K562 (cell line): ENCODE data around the gene MYH7. TPM values are rescaled to one million over a fixed set of nuclear protein-coding genes. Genes with fewer than 3 reads are reported as not detected.
A peak's percentile ranks its signal among the peaks of the same experiment; 100 is the strongest.

Experiments used
- ARID1B ChIP-seq: fragments of 450-650 bp; IDR thresholded peaks from 2 replicates; pipeline ENCODE4 v1.6.1; 2016; ENCODE audit warnings: antibody characterized with exemption, mild to moderate bottlenecking, inconsistent platforms
- DACH1 ChIP-seq: fragments of 450-650 bp; IDR thresholded peaks from 2 replicates; pipeline ENCODE4 v1.6.1; 2018; ENCODE audit not compliant: partially characterized antibody
- DPF2 ChIP-seq: fragments of 450-650 bp; IDR thresholded peaks from 2 replicates; pipeline ENCODE4 v1.6.1; 2016
- ELF4 ChIP-seq: fragments of 450-650 bp; formaldehyde crosslinking; IDR thresholded peaks from 2 replicates; pipeline ENCODE4 v1.4.0; 2022; ENCODE audit warnings: missing genetic modification characterization
- ETV5 ChIP-seq: sonication (generic); formaldehyde crosslinking; IDR thresholded peaks from 2 replicates; pipeline ENCODE4 v1.4.0; 2020; ENCODE audit warnings: low read depth, mild to moderate bottlenecking, missing genetic modification reagents
- FOXA3 ChIP-seq, 2 experiments: fragments of 450-650 bp in 1 of 2; sonication (generic) in 1 of 2; formaldehyde crosslinking; IDR thresholded peaks in 1 of 2; conservative IDR thresholded peaks in 1 of 2; 2 replicates each; pipeline versions ENCODE4 v1.4.0 to v1.8.0; 2020 to 2022; ENCODE audit warnings: mild to moderate bottlenecking in 2 of 2, missing genetic modification reagents in 1 of 2
- GABPB2 ChIP-seq: fragments of 250-450 bp; sonication (Bioruptor Pico); conservative IDR thresholded peaks from 2 replicates; pipeline ENCODE4 v1.5.1; 2021; ENCODE audit warnings: mild to moderate bottlenecking
- GATA2 ChIP-seq: sonication (generic); formaldehyde crosslinking; IDR thresholded peaks from 2 replicates; pipeline ENCODE4 v1.4.0; 2020; ENCODE audit warnings: mild to moderate bottlenecking, missing genetic modification reagents
- LEF1 ChIP-seq: fragments of 450-650 bp; IDR thresholded peaks from 2 replicates; pipeline ENCODE4 v1.6.1; 2016; ENCODE audit warnings: mild to moderate bottlenecking
- MCM2 ChIP-seq: fragments of 450-650 bp; IDR thresholded peaks from 2 replicates; pipeline ENCODE4 v1.6.1; 2017; ENCODE audit warnings: low read depth, mild to moderate bottlenecking
- MNT ChIP-seq, 2 experiments: fragments of 450-650 bp; conservative IDR thresholded peaks; 2 replicates each; pipeline ENCODE4 v1.6.1; 2017; ENCODE audit warnings: mild to moderate bottlenecking in 2 of 2, moderate library complexity in 2 of 2
- NCOA1 ChIP-seq: fragments of 450-650 bp; IDR thresholded peaks from 2 replicates; pipeline ENCODE4 v1.6.1; 2016; ENCODE audit warnings: low read depth
- NRF1 ChIP-seq, 2 experiments: fragments of 450-650 bp; IDR thresholded peaks in 1 of 2; conservative IDR thresholded peaks in 1 of 2; 2 replicates each; pipeline ENCODE4 v1.6.1; 2014; ENCODE audit warnings: mild to moderate bottlenecking in 2 of 2
- PHB2 ChIP-seq: fragments of 450-650 bp; IDR thresholded peaks from 2 replicates; pipeline ENCODE4 v1.6.1; 2017; ENCODE audit warnings: low read depth
- POLR2AphosphoS5 ChIP-seq: IDR thresholded peaks from 2 replicates; pipeline ENCODE4 v1.6.1; 2011; ENCODE audit warnings: mild to moderate bottlenecking, low read depth, low read length, moderate library complexity; ENCODE audit not compliant: control insufficient read depth, insufficient read depth
- RUNX1 ChIP-seq: sonication (generic); IDR thresholded peaks from 2 replicates; pipeline ENCODE4 v1.6.1; 2016; ENCODE audit warnings: antibody characterized with exemption, low read depth
- SMARCA4 ChIP-seq: fragments of 450-650 bp; IDR thresholded peaks from 2 replicates; pipeline ENCODE4 v1.6.1; 2016
- SMARCE1 ChIP-seq: fragments of 450-650 bp; IDR thresholded peaks from 2 replicates; pipeline ENCODE4 v1.7.1; 2016; ENCODE audit warnings: mild to moderate bottlenecking
- SPI1 ChIP-seq: IDR thresholded peaks from 2 replicates; pipeline ENCODE4 v1.6.1; 2011; ENCODE audit warnings: low read depth, low read length, control low read depth, borderline replicate concordance
- SREBF2 ChIP-seq: sonication (generic); formaldehyde crosslinking; IDR thresholded peaks from 2 replicates; pipeline ENCODE4 v1.4.0; 2020; ENCODE audit warnings: mild to moderate bottlenecking, missing genetic modification reagents
- STAT5A ChIP-seq: IDR thresholded peaks from 2 replicates; pipeline ENCODE4 v1.6.1; 2012; ENCODE audit warnings: low read length, inconsistent platforms, borderline replicate concordance
- TEAD4 ChIP-seq, 2 experiments: sonication (generic) in 1 of 2; formaldehyde crosslinking in 1 of 2; IDR thresholded peaks; 2 replicates each; pipeline versions ENCODE4 v1.6.1 to v1.8.0; 2012 to 2022; ENCODE audit warnings: borderline replicate concordance in 1 of 2, inconsistent platforms in 1 of 2, low read length in 1 of 2, mild to moderate bottlenecking in 1 of 2, missing genetic modification reagents in 1 of 2
- TRIM24 ChIP-seq, 2 experiments: fragments of 450-650 bp; IDR thresholded peaks; 2 replicates each; pipeline ENCODE4 v1.6.1; 2016
- polyA plus RNA-seq, 8 experiments: library from polyadenylated mRNA; depleted of rRNA in 4 of 8; stranded (reverse) in 5 of 8; unstranded in 3 of 8; fragments of >200 nt; fragmentation: Nextera tagmentation in 2 of 8; fragmentation: Illumina TruSeq in 1 of 8; extraction: Ambion mirVana in 2 of 8; extraction: Trizol in 1 of 8; gene quantifications; 2 replicates each; pipeline versions ENCODE4 v1.2.1 to v1.2.3, GENCODE V29; 2011 to 2014; ENCODE audit warnings: inconsistent platforms in 1 of 8, missing spikeins in 1 of 8
- total RNA-seq, 7 experiments: library from RNA; depleted of rRNA in 6 of 7; stranded (reverse); fragments of >200 nt in 6 of 7; fragmentation: Illumina TruSeq in 2 of 7; extraction: Trizol in 2 of 7; gene quantifications; 2 replicates each; pipeline versions ENCODE4 v1.2.1 to v1.2.3, GENCODE V29; 2011 to 2021; ENCODE audit warnings: low replicate concordance in 1 of 7
- TF ChIP-seq, protein P1 (sequence below): IDR thresholded peaks from 2 replicates; pipeline ENCODE4 v1.6.1; 2012; ENCODE audit warnings: low read depth, low read length, improper control_type of control experiment, borderline replicate concordance
- TF ChIP-seq, protein P2 (sequence below): sonication (generic); IDR thresholded peaks from 2 replicates; pipeline ENCODE4 v1.6.1; 2016
- TF ChIP-seq, protein P3 (sequence below): fragments of 450-650 bp; IDR thresholded peaks from 2 replicates; pipeline ENCODE4 v1.6.1; 2016

Gene MYH7
- total and polyA plus RNA-seq, 9 of the 15 experiments (the other 6 are each of a cell fraction or from before 2014, with no cell fraction given) = not detected

- TF ChIP-seq NRF1 (conservative IDR thresholded peaks at IDR 0.05 in 1 of 2, IDR thresholded peaks at IDR 0.05 in 1 of 2) (peak; percentile 35 to 49; a peak in 3 of 4 replicates), GABPB2 (no peak), ELF4 (CRISPR knock-in tag) (0 out of 2 replicates have a peak, but pooled peaks have one; percentile 8), SPI1 (peak; percentile 64), FOXA3 (CRISPR knock-in tag; conservative IDR thresholded peaks at IDR 0.05 in 1 of 2, IDR thresholded peaks at IDR 0.05 in 1 of 2) (peak in 1 of 2 experiments; percentile 37; a peak in 1 of 4 replicates), SMARCA4 (peak; percentile 90), SMARCE1 (peak; percentile 59; the same call in 1 of the 2 replicates), STAT5A (peak; percentile 59), POLR2AphosphoS5 (peak; percentile 70), ARID1B (peak; percentile 95), SREBF2 (CRISPR knock-in tag) (no peak), DPF2 (peak; percentile 90), ETV5 (0 out of 2 replicates have a peak, but pooled peaks have one; percentile 64), NCOA1 (peak; percentile 50; the same call in 1 of the 2 replicates), PHB2 (peak; percentile 59; the same call in 1 of the 2 replicates), MCM2 (no peak), MNT (conservative IDR thresholded peaks at IDR 0.05) (0 out of 4 replicates have a peak, but pooled peaks of 1 of the 2 experiments have one; percentile 54), RUNX1 (no peak), TRIM24 (IDR thresholded peaks at IDR 0.05) (peak; percentile 61 to 62; a peak in 3 of 4 replicates), GATA2 (peak; percentile 34; the same call in 1 of the 2 replicates), DACH1 (peak; percentile 73), TEAD4 (IDR thresholded peaks at IDR 0.05; ENCODE audit: low read length) (peak; percentile 88), TEAD4 (CRISPR knock-in tag; IDR thresholded peaks at IDR 0.05; ENCODE audit: borderline replicate concordance) (no peak), LEF1 (peak; percentile 84)
- TF ChIP-seq, protein P1, sequence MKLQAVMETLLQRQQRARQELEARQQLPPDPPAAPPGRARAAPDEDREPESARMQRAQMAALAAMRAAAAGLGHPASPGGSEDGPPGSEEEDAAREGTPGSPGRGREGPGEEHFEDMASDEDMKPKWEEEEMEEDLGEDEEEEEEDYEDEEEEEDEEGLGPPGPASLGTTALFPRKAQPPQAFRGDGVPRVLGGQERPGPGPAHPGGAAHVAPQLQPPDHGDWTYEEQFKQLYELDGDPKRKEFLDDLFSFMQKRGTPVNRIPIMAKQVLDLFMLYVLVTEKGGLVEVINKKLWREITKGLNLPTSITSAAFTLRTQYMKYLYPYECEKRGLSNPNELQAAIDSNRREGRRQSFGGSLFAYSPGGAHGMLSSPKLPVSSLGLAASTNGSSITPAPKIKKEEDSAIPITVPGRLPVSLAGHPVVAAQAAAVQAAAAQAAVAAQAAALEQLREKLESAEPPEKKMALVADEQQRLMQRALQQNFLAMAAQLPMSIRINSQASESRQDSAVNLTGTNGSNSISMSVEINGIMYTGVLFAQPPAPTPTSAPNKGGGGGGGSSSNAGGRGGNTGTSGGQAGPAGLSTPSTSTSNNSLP = peak; percentile 41; the same call in 1 of the 2 replicates
- TF ChIP-seq, protein P2, sequence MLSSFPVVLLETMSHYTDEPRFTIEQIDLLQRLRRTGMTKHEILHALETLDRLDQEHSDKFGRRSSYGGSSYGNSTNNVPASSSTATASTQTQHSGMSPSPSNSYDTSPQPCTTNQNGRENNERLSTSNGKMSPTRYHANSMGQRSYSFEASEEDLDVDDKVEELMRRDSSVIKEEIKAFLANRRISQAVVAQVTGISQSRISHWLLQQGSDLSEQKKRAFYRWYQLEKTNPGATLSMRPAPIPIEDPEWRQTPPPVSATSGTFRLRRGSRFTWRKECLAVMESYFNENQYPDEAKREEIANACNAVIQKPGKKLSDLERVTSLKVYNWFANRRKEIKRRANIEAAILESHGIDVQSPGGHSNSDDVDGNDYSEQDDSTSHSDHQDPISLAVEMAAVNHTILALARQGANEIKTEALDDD = peak; percentile 100
- TF ChIP-seq, protein P3, sequence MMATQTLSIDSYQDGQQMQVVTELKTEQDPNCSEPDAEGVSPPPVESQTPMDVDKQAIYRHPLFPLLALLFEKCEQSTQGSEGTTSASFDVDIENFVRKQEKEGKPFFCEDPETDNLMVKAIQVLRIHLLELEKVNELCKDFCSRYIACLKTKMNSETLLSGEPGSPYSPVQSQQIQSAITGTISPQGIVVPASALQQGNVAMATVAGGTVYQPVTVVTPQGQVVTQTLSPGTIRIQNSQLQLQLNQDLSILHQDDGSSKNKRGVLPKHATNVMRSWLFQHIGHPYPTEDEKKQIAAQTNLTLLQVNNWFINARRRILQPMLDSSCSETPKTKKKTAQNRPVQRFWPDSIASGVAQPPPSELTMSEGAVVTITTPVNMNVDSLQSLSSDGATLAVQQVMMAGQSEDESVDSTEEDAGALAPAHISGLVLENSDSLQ = peak; percentile 14; the same call in 1 of the 2 replicates
Measured at GRCh38 chr14:23454445-23454856, 19.0 kb upstream of the MYH7 start (continued).
